ENCODE results near the gene RAB11FIP3.

RAB11FIP3 gene

DNA sequence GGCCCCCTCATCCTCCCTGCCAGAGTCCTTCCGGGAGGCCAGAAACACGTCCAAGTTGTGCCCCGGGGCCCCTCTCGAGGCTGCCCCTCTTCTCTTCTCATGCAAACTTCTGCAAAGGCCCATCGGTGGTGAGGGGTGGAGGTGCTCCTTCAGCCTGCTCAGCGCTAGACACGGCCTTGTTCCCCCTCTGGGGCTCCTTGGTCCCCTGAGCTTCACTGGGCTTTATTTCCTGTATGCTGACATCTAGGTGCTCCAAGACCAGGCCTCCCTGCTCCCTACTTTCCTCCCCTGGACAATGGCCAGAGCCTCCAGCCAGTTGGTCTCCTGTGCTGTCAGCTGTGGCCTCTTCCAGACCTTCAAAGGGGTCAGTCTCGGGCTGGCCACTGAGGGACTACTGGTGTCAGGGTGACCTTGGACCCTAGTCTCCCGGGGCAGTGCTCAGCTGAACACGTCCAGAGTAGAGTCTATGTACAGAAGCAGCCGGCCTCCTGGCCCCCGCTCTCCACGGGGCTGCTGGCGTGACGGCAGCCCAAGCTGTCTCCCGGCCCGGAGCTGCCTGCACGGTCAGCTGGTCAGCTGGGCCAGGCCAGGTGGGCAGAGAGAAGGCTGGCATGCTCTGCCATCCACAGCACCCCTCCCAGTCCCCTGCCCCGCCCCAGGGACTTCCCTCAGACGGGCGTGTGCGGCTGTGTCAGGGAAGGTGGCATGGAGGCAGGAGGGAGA is 133.0 kb downstream of the RAB11FIP3 start:
- FAIRE-seq = no peak
- DNase-seq (ENCODE audit: insufficient read length) = no peak
- no peak for TF ChIP-seq TAF1 (IDR thresholded peaks at IDR 0.05; ENCODE audit: borderline replicate concordance, low read depth, low read length)
- TF ChIP-seq POLR2A (IDR thresholded peaks at IDR 0.05; ENCODE audit: low read depth, low read length) = no peak
- no peak for TF ChIP-seq POLR2AphosphoS5 (IDR thresholded peaks at IDR 0.05; ENCODE audit: low read depth, low read length)

DNA sequence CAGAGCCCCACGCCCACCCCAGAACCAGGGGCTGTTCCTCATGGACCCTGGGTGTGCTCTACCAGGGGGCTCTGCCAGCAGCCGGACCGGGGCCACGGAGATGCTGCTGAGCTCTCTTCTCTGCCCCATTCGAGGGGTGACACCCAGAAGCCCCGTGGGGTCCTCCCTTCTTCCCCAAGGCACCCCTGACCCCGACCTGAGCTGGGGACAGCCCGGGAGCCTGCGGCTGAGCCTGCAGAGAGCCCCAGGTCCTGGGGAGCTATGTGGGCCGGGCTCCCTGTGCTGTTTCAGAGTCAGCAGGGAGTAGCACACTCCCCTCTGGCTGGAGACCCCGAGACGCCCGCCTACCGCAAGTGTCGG is 133.6 kb downstream of the RAB11FIP3 start:
- FAIRE-seq (no peak), DNase-seq (ENCODE audit: insufficient read length) (no peak)
- no peak for TF ChIP-seq TAF1 (IDR thresholded peaks at IDR 0.05; ENCODE audit: borderline replicate concordance, low read depth, low read length)
- TF ChIP-seq POLR2A (IDR thresholded peaks at IDR 0.05; ENCODE audit: low read depth, low read length) = no peak
- TF ChIP-seq POLR2AphosphoS5 (IDR thresholded peaks at IDR 0.05; ENCODE audit: low read depth, low read length) = no peak

DNA sequence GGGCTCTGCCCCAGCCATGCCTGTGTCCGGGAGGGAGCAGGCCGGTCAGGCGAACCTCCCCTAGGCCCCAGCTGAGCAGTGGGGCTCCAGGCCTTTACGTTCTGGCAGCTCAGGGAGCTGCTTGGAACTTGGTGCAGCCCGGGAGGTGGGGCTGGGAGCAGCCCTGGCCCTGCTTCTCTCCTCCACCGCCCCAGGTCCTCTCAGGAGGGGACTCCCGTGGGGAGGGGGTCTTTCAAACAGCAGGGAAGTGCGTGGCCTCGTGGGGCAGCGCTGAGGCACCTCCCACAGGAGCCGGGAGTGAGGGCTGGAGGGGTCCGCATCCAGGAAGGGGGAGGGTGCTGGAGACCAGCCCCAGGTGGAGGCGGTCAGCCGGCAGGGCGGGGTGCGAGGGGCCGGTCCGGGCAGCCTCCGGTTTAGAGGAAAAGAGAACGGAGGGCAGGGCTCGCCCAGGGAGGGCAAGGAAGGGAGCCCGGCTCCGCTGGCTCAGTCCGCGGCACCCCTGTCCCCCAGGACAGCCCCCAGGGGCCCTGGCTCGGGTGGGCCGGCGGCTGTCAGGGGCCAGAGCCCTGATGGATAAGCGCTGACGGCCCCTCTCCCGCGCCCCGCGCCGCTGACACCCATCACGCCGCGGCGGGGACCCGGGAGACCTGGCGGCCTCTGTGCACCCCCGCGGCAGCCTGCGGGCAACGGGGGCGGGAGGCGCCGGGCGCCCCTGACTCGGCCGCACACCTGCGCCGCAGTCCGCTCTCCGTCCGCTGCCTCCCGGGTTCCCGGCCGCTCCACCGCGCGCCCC is 134.2 kb downstream of the RAB11FIP3 start:
- no peak for TF ChIP-seq POLR2AphosphoS5 (IDR thresholded peaks at IDR 0.05; ENCODE audit: low read depth, low read length)
- no peak for TF ChIP-seq POLR2A (IDR thresholded peaks at IDR 0.05; ENCODE audit: low read depth, low read length)
- no peak for TF ChIP-seq TAF1 (IDR thresholded peaks at IDR 0.05; ENCODE audit: borderline replicate concordance, low read depth, low read length)
- no peak for DNase-seq (ENCODE audit: insufficient read length)
- FAIRE-seq = no peak

DNA sequence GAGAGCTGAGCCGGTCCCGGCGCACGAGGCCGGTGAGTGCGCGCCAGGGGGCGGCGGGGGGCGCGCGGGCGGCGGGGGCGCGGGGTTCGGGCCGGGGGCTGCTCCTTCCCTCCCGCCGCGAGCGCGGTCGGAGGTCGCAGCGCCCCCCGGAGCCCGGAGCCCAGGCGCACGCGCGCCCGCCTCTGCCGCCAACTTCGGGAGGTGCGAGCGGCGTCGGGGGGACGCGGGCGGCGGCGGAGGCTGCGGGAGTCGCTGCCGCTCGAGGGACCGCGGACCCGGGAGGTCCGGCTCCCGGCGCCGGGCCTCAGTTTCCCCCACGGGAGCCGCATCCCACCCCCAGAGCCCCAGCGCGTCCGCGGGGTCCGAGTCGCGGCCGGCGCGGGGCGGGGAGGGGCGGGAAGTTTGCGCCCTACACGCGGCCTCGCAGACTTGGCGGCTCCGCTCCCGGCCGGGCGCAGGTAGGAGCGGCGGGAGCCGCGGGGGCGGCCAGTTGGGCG is 134.8 kb downstream of the RAB11FIP3 start, which contains the start of gene PRR35:
Gene PRR35, plus strand, starts transcription at position 191 of the 497 bp plus-strand sequence. CDS start 2,901 bp downstream, outside the sequence.
- FAIRE-seq (no peak), DNase-seq (ENCODE audit: insufficient read length) (no peak)
- no peak for TF ChIP-seq POLR2AphosphoS5 (IDR thresholded peaks at IDR 0.05; ENCODE audit: low read depth, low read length)
- TF ChIP-seq TAF1 (IDR thresholded peaks at IDR 0.05; ENCODE audit: borderline replicate concordance, low read depth, low read length) = no peak
- TF ChIP-seq POLR2A (IDR thresholded peaks at IDR 0.05; ENCODE audit: low read depth, low read length) = no peak

DNA sequence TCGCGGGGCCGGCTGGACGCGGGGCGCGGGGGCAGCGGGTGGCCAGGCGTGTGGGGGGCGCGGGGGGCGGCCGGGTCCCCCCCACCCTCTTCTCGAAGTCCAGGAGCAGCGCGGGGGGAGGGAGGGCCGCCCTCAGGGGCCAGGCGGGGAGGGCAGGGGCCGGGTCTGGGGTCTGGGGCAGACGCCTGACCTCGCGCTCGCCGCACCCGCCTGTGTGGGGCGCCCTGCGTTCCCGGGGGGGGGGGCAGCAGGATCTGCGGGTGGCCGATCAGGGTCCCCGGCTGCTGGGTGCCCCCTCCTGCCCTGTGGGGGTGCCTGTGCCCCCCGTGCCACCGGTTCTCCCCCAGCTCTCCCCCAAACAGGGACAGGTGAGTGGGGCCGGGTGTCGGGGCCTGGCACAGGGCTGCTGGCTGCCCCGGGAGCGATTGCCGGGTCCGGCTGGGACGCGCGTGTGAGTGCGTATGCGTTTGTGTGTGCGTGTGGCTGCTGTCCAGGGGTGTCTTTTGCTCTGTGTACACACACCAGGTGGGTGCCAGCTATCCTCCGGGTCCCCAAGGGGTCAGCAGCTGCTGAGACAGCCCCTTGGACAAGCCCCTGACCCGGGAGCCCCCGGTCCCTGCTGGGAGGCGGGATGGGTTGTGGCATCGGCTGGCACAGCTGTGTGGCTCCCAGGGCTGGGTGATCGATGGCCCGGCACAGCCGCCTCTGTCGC is 135.4 kb downstream of the RAB11FIP3 start:
- no peak for DNase-seq (ENCODE audit: insufficient read length)
- no peak for FAIRE-seq
- TF ChIP-seq TAF1 (IDR thresholded peaks at IDR 0.05; ENCODE audit: borderline replicate concordance, low read depth, low read length) (no peak), POLR2AphosphoS5 (IDR thresholded peaks at IDR 0.05; ENCODE audit: low read depth, low read length) (no peak), POLR2A (IDR thresholded peaks at IDR 0.05; ENCODE audit: low read depth, low read length) (no peak)

DNA sequence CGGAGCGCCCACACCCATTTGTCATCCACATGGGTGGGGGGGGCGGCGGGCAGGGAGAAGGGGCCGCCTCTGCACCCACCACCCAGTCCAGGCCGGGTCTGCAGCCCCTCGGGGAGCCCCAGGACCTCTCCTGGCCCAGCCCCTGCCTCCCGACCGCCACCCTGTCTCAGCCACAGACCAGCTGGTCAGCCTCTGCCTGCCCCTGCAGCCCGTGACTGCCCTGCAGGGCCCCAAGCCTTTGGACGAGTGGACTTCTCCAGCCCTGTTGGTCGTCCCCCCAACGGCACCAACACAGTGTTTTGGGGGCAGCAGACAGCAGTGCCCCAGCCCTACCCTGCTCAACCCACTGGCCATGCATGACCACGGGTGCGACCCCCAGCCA is 136.0 kb downstream of the RAB11FIP3 start:
- no peak for DNase-seq (ENCODE audit: insufficient read length)
- no peak for TF ChIP-seq POLR2A (IDR thresholded peaks at IDR 0.05; ENCODE audit: low read depth, low read length)
- TF ChIP-seq POLR2AphosphoS5 (IDR thresholded peaks at IDR 0.05; ENCODE audit: low read depth, low read length) = no peak
- no peak for TF ChIP-seq TAF1 (IDR thresholded peaks at IDR 0.05; ENCODE audit: borderline replicate concordance, low read depth, low read length)
- no peak for FAIRE-seq

DNA sequence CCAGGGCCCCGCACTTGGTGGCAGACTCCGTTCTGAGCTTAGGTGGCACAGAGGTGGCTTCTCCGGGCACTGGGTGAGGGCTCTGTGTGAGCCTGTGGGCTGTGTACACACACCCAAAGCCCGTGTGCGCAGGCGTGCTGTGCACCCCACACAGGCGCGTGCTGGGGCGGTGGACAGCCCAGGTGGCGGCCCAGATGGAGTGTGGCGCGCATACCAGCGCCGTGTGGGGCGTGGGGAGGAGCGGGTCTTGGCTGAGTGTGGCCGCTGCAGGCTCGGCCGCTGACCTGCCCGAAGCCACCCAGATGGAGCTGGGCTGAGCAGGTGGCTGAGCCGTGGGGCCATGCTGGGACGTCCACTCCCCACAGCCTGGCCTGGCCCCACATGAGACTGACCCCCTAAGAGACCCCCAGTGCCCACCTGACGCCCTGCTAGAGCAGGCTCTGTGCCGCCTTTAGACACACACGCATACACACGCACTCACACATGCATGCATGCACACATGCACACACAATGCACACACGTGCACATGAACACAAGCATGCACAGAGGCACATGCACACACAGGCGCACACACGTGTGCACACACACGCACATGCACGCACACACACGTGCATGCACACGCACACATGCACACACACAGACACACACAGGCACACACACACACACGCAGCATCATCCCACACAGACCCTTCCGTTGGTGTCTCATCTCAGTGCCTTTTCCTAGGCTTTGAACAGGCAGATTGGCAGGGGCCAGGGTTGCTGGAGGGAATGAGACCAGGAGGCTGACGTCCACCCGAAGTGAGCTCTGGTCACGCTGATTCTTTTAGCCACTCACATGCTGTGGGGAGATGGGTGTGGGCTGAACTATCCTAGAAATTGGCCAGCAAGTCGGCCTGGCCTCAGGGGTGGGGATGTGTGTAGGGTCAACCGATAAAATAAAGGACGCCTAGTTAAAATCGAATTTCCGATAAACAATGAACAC is 136.8 kb downstream of the RAB11FIP3 start:
- no peak for FAIRE-seq
- TF ChIP-seq POLR2A (IDR thresholded peaks at IDR 0.05; ENCODE audit: low read depth, low read length) (no peak), POLR2AphosphoS5 (IDR thresholded peaks at IDR 0.05; ENCODE audit: low read depth, low read length) (no peak), TAF1 (IDR thresholded peaks at IDR 0.05; ENCODE audit: borderline replicate concordance, low read depth, low read length) (no peak)
- no peak for DNase-seq (ENCODE audit: insufficient read length)

DNA sequence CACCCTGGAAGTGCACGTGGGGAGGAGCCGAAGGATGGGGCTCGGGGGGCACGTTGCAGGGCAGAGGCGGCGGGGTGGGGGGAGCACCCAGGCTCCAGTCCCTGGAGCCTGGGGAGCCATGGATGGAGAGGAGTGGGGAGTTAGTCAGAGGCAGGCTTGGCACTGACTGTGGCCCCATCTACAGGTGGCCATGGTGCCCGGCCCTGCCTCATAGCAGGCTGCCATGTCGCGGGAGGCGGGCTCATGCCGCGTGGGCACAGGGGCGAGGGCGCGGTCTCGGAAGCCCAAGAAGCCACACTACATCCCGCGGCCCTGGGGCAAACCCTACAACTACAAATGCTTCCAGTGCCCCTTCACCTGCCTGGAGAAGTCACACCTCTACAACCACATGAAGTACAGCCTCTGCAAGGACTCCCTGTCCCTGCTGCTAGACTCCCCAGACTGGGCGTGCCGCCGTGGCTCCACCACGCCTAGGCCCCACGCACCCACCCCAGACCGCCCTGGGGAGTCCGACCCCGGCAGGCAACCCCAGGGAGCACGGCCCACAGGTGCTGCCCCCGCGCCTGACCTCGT is 137.7 kb downstream of the RAB11FIP3 start:
- TF ChIP-seq TAF1 (IDR thresholded peaks at IDR 0.05; ENCODE audit: borderline replicate concordance, low read depth, low read length) (no peak), POLR2AphosphoS5 (IDR thresholded peaks at IDR 0.05; ENCODE audit: low read depth, low read length) (no peak), POLR2A (IDR thresholded peaks at IDR 0.05; ENCODE audit: low read depth, low read length) (no peak)
- no peak for DNase-seq (ENCODE audit: insufficient read length)
- no peak for FAIRE-seq

DNA sequence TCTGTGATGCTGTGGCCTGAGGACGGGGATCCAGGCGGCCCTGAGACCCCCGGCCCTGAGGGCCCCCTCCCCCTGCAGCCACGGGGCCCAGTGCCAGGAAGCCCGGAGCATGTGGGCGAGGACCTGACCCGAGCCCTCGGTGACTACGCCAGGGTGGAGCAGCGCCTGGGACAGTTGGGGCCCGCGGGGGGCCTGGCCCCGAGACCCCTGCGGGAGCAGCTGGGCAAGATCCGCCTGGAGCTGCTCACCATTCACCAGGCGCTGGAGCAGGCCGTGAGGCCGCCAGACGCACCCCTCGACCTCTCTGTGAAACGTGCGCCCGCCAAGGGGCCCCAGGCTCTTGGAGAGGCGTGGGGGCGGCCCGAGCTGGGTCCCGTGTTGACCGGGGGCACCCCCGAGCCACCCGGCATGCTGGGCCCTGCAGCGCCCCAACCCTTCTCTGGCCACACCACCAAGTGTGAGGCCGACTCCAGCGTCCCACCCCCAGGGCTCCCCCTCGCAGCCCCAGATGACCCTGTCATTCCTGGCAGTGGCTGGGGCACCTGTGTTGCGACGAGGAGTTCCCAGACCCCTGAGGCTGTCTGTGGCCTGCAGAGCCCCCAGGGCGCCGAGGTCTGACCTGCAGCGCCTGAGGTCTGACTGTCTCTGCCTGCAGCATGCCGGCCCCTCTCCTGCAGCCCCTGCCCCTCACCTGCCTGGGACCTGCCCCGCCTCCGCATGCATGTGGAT is 139.4 kb downstream of the RAB11FIP3 start:
- DNase-seq (ENCODE audit: insufficient read length) (no peak), FAIRE-seq (no peak)
- TF ChIP-seq POLR2A (IDR thresholded peaks at IDR 0.05; ENCODE audit: low read depth, low read length) (no peak), TAF1 (IDR thresholded peaks at IDR 0.05; ENCODE audit: borderline replicate concordance, low read depth, low read length) (no peak), POLR2AphosphoS5 (IDR thresholded peaks at IDR 0.05; ENCODE audit: low read depth, low read length) (no peak)
